22Rv1 (cell line): Measurements from ENCODE around the gene TACC2.
"Not testable (repeated sequence)": the region's sequence is repeated elsewhere in the genome, so short reads cannot be mapped to it uniquely, and the experiment has no call there.

Experiments used
- H3K27ac ChIP-seq: fragments of 450-650 bp; 2 replicates; pipeline ENCODE4 v1.5.1; 2017
- ZFX ChIP-seq: fragments of 450-650 bp; IDR thresholded peaks from 2 replicates; pipeline ENCODE4 v1.6.1; 2017; ENCODE audit warnings: antibody characterized with exemption, borderline replicate concordance
- TF ChIP-seq, protein P1 (sequence below): fragments of 450-650 bp; IDR thresholded peaks from 2 replicates; pipeline ENCODE4 v1.5.1; 2017; ENCODE audit warnings: mild to moderate bottlenecking

Gene TACC2

DNA sequence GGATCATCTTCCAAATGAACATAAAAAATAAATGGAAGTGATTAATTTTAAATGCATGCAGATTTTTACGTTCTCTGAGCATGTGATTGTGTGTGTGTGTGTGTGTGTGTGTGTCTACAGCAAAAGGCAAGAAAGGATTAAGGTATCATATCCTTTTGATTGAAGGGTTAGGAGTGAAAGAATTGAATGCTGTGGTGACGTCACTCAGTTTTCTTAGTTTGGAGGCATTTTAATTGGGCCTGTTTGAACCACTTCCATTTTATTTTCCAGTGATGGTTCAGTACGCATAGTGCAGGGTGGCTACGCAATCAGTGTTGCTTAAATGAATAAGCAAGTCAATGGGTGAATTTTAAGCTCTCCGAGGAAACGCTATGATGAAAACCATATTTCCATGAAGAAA is 31.3 kb downstream of the TACC2 start:
- H3K27ac ChIP-seq, result peak overlapping the region; percentile 92

DNA sequence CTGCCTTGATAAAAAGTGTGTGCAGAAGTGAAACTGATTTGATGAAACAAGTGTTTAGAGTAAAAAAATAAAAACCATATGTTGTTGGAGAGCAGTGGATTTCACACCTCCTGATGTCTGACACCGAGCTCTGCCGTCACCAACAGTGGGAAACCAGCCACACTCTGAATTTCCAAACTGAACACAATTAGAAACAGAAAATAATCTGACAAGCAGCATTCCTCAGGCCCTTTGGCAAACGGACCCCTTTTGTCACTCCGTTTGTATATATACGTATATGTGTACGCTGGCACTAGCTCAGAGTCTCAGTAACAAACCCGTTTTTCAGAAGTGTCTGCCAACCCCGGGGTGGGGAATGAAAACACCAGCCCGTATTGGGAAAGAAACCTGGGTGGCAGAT is 32.4 kb downstream of the TACC2 start:
- no peak overlapping the region for H3K27ac ChIP-seq
- no peak for TF ChIP-seq ZFX
- TF ChIP-seq, protein P1, sequence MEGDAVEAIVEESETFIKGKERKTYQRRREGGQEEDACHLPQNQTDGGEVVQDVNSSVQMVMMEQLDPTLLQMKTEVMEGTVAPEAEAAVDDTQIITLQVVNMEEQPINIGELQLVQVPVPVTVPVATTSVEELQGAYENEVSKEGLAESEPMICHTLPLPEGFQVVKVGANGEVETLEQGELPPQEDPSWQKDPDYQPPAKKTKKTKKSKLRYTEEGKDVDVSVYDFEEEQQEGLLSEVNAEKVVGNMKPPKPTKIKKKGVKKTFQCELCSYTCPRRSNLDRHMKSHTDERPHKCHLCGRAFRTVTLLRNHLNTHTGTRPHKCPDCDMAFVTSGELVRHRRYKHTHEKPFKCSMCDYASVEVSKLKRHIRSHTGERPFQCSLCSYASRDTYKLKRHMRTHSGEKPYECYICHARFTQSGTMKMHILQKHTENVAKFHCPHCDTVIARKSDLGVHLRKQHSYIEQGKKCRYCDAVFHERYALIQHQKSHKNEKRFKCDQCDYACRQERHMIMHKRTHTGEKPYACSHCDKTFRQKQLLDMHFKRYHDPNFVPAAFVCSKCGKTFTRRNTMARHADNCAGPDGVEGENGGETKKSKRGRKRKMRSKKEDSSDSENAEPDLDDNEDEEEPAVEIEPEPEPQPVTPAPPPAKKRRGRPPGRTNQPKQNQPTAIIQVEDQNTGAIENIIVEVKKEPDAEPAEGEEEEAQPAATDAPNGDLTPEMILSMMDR, result no peak

More for the DNA sequence above, 31.3 kb downstream of the TACC2 start:
- TF ChIP-seq, protein P1, result no peak
- no peak for TF ChIP-seq ZFX

DNA sequence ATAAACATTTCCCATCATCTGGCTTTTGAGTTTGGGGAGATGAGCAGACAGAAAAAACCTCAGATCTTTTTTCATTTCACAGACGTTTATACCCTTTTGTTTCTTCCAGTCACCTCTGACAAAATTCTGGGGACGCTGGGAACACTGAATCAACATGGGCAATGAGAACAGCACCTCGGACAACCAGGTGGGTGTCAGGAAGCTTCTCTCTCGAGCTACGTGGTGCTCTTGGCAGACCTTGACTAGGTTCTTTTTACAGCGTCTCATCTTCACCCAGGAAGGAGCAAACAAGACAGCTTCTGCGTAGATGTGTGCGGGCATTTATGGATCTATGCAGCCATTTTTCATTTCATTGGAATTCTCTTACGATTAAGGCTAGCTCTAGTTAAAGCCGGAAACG is 32.9 kb downstream of the TACC2 start:
- TF ChIP-seq, protein P1, result no peak
- TF ChIP-seq ZFX, result no peak
- no peak overlapping the region for H3K27ac ChIP-seq

DNA sequence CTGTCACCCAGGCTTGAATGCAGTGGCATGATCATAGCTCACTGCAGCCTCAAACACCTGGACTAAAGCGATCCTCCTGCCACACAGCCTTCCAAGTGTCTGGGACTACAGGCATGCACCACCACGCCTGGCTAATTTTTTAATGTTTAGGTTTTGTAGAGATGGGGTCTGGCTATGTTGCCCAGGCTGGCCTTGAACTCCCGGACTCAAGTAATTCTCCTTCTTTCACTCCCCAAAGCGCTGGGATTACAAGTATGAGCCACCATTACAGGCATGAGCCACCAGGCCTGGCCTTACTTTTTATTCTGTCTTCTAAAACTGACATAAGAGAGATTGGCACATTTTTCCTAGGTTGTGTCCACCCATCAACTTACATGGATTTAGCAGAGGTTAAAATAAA is 33.3 kb downstream of the TACC2 start:
- TF ChIP-seq, protein P1, result no peak
- TF ChIP-seq ZFX, result no peak
- no peak overlapping the region for H3K27ac ChIP-seq

DNA sequence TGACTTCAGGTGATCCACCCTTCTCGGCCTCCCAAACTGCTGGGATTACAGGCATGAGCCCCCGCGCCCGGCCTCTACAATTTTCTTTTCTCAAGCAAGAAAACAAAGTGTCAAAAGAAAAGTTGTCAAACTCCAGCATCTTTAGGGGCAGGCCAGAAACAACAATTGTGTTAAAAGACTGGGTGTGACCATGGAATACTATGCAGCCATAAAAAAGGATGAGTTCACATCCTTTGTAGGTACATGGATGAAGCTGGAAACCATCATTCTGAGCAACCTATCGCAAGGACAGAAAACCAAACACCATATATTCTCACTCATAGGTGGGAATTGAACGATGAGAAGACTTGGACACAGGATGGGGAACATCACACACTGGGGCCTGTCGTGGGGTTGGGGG is 34.3 kb downstream of the TACC2 start:
- not testable (repeated sequence) for H3K27ac ChIP-seq

DNA sequence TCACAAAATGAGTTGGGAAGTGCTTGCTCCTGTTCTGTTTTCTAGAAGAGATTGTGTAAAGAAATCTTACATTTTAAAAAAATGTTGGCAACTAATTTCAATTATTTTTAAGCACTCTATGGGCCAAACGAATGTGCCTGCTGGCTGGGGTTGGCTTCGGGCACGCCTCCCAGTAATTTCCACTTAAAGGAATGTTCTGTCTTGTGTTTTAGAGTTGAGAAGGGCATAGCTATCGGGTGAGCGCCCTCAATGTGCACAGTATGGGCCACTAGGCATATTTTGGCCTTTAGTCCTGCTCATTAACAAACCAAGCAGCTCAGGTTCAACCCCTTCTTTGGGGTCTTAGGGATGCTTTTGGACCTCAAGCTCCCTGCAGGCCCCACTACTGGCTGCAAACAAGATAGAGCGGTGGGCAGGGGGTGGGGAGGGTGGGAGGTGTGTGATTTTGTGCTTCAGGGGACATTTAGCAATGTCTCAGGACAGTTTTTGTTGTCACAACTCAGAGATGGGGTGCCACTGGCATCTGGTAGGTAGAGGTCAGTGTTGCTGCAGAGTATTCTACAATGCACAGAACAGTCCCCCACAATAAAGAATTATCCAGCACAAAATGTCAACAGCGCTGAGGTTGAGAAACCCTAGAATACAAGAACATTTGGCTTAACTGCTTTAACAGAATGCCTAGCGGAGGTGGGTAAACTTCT is 40.7 kb downstream of the TACC2 start:
- H3K27ac ChIP-seq, result no peak overlapping the region
- TF ChIP-seq, protein P1, result no peak
- no peak for TF ChIP-seq ZFX

DNA sequence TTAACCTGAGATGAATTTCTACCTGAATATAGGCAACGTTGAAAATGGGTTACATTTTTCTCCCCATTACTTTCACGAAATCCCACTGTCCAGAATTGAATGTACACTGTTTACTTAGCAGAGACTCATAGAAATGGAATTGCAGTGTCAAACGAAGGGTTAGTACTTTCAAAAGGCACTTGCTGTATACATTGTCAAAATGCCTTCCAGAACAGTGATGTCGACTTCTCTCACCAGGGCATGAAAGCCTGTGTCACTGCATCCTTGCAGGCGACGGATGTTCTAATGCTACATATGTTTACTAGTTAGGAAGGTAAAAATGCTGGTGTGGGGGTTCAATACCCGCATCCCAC is 41.2 kb downstream of the TACC2 start:
- no peak overlapping the region for H3K27ac ChIP-seq
- TF ChIP-seq, protein P1, result no peak
- no peak for TF ChIP-seq ZFX
